Activated T-cell treated with anti-CD3 and anti-CD28 coated beads for 1 hour (primary cell): Measurements from ENCODE around the gene ZNF423.
A peak's percentile ranks its signal among the peaks of the same experiment; 100 is the strongest.

Experiments
- DNase-seq: peaks from one replicate; pipeline ENCODE4 v3.0.0-alpha.2; 2020; ENCODE audit warnings: low read depth

The ZNF423 gene

DNA sequence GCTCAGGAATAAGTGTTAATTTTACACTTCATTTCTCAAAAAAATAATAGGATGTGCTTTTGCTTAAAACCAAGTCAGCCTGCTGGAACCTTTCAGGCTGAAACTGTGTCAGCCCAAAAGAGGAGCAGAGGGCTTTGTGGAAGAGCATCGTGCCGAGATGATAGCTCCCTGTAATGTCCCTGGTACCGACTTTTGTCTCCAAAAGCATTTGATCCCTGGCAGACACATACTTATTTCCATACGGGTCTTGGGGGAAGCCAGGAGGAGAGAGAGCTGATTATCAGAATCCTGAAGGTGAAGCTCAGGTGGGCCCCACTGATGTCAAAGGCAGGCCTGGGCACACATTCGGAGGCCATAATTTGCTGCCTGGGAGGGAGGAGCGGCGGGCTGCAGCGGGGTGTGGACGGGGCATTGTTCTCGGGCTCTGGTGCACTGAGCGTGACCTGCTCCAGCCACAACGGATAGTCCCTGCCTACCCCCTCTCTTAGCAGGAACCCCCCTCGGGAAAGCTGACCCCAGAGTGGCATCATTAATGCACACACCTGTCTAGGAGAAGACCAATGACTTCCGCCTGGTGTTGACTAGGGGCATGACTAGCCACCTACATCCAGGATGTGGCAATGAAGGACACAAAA lies 326.4 kb downstream of the ZNF423 start:
- DNase-seq = no peak

DNA sequence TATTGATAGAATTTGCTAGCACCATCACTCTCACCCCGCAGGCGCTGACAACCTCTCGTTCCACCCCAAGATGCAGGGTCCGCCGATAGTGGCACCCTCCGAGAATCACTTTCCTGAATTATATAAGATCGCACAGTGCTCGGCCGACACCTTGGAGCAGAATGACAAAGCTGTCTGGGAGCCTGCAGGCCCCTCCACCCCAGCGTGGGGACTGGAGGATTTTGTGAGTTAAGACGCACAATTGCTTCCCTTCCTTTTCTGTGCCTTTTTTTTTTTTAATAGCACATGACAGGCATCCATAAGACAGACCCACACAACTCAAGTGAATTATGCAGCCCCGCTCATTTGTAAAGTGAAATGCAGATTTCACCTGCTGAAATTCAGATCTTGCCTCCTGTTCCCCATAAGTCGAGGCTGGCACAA lies 327.0 kb downstream of the ZNF423 start:
- DNase-seq = no peak

DNA sequence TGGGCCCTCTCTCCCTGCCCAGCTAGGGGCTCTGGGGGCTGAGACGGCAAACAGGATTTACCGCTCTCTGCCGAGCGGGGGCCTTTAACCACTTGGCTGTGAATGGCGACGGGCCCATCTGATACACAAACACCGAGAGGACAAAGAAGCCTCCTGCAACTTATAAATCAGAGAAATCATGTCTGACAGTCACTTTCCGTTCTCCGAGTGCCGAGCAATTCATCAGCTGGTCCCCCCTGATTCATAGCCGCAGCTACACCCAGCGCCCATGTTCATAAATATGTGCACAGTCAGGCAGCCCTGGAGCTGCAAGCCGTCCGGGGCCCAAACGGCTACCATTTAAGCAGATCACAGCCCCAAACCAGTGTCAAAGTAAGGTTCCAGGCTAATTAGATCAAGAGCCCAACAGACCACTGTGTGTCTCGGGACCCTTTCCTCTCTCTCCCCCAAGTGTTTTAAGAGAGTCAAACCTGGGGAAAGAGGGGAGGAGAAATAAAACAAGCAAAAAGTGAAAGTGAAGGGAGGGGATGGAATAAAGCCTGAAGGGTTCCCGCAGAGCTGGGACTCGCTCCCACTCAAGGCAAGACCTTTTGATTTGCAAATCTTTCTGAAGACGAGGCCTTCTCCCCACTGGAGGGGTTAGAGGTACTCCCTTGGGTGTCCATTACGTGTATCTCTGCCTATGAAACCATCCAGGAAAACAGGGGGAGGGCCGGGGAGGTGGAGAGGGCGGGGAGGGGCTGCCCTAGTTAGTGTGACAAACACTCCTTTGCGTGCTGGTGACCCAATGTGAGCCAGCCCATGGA lies 327.6 kb downstream of the ZNF423 start:
- DNase-seq = peak; percentile 5

DNA sequence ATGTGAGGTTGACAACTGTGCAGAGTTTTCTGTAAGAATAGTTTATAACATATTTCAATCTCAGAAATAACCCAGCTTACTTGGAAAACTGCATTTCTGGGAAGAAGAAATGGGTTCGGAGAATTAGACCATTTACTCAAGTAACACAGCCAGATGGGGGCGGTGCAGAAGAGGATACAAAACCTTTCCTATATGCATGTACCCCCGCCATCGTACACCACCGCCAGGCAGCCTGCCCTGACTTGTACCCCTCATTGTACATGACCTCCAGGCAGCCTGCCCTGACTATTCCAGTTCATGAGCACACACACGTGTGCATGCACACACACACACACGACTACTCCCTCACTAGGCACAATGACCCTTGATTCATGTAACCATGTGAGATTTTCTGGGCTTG lies 328.3 kb downstream of the ZNF423 start:
- no peak for DNase-seq

DNA sequence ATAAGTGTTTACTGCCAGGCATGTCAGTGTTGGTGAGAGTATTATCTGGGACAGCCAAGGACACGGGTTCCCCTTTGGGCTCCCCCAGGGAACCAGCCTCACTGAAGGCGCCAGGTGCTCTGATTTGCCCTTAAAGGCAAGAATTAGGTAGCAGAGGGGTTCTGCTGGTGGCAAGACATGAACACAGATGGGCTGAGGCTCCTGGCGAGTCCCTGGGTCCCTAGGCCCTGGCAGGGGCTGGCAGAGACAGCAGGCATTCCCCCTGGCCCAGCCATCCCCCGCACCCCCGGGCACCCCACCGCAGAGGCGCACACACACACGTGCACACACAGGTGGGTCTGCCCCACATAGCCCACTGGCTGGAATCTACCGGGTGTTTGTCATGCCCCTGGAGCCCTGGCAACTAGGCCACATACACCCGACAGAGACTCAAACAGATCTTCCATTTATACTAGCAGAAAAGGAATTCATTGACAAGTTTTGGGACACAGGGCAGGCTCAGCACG lies 329.0 kb downstream of the ZNF423 start:
- DNase-seq = no peak

DNA sequence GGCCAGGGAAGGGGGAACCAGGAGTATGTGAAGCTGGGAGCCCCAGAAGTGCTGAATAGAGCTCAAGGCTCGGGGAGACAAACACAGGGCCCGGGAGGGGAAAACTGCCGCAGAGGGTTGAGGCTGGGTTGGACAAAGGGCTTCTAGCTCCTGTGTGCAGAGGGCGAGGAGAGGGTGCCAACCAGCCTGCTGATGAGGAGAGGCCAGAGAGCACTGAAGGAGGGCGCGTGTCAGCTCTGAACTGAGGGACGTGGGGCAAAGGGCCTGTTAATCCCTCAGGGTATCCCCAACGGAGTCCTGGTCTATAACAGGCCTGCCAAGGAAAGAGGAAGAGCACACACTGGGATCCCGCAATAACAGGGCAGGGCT lies 331.0 kb downstream of the ZNF423 start:
- DNase-seq = no peak

DNA sequence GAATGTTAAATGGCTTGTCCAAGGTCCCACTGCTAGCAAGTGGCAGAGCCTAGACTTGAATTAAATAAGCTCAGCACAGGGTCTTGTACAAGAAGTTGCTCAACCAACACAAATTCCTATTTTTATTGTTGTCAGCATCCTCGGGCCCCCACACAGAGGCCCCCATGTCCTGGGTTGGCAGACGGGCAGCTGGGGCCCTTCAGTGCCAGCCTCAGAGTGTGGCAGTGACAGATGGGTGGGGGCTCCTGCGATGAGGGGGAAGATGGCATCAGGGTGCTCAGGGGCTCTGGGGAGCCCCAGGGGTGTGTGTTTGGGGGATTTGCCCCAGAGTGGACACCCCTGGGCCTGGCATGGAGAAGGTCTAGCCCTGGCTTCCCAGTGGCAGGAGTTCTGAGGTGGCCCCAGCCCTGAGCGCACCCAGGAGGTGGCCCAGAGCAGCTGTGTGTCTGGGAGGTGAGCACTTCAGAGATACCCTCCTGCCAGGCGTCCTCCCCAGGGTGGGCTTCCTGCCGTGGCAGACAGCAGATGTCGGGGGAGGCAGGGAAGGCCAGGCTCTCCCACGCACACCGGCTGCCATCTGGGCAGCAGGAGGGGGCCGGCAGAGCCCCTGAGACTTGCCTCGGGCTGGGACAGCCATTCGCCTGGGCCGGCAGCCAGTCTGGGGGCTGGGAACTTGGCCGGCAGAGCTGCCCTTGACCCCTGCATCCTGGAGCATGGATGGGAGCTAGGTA lies 331.5 kb downstream of the ZNF423 start:
- no peak for DNase-seq

DNA sequence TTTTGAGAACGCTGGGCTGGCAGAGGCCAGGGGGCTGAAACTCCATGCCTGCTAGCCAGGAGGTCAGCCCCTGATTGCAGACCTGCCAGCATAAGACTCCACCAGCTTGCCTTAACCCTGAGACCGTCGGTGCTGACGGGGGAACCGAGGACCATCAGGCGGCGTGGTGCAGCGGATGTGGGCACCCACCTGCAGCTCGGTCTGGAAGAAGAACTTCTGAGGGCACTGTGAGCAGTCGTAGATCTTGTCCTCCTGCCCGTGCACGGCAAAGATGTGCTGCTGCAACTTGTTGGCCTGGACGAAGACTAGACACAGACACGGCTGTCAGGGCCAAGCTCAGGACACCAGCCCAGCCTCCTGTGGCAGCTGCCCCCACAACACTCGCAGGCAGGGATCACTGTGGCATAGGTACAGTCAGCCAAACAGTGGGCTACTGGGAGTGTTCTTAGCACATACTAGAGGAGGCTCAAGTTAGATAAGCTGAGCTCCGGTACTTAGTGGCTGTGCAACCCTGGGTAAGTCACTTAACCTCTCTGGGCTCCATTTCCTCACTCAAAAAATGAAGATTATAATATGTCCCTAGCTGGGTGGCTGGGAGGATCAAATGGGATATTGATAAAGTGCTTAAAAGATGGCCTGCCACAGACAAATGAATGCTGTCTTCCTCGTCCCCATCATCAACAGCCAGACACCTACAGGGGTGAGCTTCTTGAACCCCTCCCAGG lies 332.3 kb downstream of the ZNF423 start:
- DNase-seq = no peak

DNA sequence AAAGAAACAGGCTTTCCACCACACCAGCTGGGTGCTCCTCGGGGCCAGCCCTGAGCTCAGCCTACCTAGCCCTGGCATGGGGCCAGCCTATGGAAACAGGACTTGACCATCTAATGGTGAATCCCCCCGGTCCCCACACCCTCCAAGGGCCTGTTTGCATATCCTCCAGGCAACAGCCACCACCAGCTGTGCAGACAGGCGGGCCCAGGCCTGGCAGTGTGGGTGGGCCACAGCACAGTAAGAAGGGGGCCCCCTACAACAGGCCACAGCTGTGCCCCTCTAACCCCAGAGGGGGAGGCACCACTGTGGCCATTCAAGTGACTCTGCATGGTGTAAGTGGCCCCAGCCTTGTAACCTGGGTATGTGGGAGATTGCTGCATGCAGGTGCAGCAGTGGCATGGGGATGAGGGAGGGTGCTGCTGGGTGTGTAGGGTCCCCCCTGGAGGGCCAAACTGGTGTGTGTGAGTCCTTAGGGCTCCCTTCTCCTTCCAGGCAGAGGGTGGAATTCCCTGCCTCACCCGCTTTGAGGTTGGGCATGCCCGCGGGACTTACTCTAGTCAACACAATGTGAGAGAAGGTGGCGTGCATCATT lies 334.1 kb downstream of the ZNF423 start:
- DNase-seq = no peak

DNA sequence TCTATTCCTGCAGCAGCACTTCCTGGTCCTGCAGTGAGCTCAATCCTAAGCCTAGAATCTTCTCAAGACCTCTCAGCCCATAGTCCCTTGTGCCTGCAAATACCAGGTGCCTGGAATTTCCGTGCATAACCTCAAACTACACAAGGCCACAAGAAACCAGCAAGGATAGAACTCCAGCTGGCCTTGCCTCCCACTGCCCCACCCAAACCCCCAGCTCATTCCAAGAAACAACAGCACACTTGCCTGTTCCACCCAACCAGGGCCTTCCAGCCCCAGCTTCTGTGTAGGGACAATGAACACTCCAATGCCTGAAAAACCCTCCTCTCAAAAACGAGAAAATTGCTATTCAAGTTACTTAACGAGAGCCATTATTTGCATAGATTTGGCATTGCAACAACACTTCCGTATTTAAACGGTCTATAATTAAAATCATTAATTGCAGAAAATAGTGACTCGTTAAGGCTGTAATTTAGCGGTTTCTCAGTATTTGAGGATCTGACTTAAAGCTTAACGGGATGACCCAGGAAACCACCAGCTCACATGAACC lies 335.3 kb downstream of the ZNF423 start:
- DNase-seq = no peak

DNA sequence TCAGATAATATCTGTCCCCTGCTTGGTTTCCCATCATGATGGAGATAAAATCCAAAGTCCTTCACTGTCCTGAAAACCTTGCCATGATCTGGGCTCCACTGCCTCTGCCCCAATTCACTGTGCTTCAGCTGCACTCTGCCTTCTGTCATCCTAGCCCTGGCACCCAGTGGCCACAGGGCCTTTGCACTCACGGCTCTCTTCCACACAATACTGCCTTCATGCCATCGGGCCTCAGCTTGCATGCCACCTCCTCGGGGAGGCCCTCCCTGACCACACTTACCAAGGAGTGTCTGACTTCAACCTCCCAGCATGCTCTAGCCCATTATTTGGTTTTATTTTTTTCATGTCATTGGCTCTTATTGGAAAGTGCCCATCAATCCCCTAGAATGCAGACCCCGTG lies 336.2 kb downstream of the ZNF423 start:
- no peak for DNase-seq

DNA sequence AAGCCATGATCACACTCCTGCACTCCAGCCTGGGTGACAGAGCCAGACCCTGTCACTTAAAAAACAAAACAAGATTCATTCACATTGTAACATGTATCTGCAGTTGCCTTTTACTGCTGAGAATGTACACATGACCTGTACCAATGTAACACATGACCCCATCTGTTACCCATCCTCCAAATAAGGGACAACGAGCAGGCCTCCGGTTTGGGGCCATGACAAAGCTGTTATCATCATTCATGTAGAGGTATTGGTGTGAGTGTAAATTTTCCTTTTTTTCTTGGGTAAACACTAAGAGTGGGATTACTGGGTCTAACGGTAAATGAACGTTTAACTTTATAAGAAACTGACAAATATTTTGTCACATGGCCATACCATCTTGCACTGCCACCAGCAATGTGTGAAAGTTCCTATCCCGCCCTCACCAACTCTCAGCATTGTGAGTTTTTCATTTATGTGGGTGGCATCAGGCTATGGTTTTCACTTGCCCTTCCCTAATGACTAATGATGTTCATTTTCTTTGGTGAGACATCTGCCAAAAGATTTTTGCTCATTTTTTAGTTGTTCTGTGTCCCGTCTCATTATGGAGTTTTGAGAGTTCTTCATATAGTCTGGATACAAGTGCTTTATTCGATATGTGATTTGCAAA lies 336.8 kb downstream of the ZNF423 start:
- no peak for DNase-seq

DNA sequence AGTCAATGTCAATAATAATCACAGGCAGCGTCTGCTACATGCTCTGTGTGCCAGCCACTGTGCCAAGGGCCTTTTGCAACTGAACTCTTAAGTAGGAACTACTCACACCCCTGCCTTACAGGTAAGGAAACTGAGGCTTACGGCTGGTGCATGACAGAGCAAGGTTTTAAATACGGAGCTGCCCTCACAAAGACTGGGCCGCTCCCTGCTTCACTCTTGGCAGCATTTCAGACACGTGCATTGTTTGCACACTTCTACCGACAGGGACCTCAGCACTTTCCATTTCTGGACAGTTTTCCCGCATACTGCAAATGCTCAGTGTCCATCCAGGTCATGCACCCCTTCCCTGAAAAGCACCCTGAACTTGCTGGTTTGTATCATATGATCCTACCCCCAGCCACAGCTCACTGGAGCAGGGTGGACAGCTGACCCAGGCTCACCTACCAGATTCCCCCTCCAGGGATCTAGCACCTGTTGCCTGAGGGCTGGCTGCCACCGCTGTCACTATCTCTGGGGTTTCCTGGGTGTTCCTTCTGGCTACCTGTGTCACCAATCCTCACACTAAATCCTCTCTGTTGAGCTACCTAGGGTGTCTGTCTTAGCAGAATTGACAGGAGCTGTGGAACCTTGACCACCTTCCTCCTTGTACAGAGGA lies 339.4 kb downstream of the ZNF423 start:
- no peak for DNase-seq

DNA sequence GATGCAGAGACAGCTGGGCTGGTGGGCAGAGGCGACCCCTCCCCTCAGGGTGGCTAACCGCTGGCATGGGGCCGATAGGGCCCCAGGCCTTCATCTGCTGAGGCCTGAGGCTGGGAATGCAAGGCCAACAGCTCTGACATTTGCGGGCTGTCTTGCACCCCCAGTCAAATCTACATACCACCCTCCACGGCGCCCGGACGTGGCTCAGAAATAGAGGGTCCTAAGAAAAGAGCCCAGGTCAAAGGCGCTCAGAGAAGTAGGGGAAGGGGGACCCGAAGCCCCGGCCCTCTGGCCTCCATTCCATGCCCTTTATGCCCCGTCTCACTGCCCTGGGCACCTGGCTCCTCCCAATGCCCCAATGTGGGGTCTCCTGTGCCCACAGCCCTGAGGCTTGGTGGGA lies 340.1 kb downstream of the ZNF423 start:
- DNase-seq = no peak

DNA sequence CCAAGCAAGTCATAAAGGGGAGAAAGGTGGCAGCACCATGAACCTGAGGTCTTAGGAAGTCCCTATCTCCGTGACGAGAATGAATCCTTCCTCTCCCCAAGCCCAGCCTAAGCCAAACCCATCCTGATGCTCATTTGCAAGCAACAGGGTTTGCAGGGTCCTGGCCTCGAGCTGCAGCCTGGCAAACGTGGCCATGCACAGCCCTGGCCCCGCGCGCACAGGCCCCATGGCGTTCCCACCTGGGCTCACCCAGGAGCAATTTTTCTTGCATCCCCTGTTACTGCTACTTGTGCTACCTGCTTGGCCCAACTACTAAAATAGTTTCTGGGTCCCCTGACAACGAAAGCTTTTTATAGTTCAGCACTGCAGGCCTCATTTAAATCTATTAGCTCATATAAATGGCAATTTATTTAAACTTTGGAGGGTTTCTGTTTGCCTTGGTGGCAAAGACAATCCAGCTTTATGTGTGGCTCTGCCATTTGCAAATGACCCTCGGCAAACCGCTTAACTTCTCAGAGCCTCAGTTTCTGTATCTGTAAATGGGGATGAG lies 340.8 kb downstream of the ZNF423 start:
- DNase-seq = no peak

DNA sequence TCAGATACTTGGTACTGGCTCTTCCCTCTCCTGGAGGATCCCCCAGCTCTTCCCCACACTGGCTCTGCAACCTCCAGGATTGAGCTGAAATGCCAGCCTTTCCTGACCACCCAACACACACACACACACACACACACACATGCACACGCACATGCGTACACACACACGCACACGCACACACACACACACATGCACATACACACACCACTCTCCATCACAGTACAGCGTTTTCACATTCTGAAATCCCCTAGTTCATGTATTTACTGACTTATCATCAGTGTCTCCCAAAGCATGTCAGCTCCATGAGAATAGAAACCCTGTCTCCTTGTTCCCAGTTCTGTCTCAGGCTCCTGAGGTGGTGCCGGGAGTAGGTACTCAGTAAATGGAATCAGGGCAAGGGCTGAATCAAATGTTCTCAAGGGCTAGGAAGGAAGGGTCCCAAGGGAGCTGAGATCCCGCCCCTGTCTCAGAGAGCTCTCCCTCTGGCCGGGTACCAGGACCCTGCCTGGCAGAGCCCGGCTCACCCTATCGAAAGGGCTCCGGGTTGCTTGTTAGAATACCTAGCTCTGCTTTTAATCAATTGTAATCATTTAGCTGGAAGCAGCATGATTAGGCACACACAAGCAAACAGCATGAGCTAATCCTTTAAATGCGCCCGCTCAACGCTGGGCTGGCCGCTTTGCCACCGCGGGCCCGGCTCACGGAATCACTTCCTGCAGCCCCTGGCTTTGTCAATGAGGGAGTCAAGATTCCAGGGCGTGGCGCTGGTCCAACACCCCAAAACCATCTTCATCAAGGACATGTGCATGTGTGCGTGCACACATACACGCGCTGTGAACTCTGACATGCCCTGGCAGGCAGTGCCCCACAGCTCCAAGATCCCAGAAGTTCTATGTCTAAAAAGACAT lies 341.6 kb downstream of the ZNF423 start:
- DNase-seq = no peak

DNA sequence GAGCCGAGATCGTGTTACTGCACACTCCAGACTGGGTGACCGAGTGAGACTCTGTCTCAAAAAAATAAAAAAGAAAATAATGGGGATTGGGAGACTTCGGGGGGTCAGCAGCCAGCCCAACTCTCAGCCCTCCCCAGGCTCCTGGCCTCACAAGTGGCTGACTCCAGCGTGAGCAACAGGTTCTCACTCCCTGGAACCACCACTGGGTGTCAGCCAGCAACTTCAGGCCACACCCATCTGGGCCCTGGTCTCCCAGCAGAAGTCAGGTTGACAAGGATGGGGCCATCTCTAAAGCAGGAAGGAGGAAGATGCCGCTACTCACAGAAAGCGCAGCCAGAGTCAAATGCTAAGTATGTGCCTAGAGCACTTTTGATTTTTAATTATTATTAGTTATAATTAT lies 342.9 kb downstream of the ZNF423 start:
- DNase-seq = no peak

DNA sequence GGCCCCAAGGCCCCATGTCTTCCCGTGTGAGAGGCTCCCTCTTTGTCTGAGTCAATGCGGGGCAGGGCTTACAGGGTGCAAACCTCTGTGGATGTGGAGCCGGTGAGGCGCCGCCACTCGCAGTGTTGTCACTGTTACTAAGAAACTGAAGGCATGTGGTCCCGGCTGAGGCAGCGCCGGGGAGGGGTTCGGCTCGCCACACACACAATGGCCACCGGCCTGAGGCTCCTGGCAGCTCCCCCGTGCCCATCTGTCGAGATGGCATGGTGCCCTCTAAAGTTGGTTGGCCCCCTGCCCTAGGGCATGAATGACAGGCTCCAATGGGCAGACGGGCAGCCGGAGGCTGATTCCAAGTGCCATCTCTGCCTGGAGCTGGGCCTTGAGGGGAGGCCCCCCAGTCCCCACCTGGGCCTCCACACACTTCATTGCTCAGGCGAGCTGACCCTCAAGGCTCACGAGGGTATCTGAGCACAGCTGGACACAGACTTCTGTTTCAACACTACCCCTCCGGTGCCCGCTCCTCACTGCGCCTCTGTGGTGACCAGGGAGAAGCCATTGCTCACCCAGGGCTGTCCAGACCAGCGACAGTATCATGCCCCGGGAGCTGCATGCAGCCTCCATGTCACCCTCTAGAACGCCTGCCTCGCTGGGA lies 345.1 kb downstream of the ZNF423 start:
- DNase-seq = no peak

DNA sequence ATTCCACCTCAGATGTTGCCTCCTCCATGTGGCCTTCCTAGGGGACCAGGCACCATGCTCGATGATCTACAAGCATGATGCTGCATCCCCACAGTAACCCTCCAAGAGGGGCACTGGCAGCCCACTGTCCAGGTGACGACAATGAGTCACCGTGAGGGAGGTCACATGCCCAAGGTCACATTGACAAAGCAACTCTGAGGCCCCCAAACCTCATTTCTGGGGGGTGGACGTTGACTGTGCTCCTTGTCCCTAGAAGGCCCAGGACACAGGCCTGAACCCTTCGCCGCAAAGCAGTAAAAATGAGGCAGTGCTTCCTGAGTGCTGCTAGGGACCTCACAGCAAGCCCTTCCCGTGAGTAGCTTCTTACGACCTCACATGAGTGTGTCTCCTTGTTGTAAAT lies 345.8 kb downstream of the ZNF423 start:
- no peak for DNase-seq
